Loucy (cell line): Measurements from ENCODE around the gene PRRX2.

ENCODE experiments used
- CTCF ChIP-seq: fragments of 200-600 bp; sonication (generic); conservative IDR thresholded peaks from 2 replicates; pipeline ENCODE4 v1.5.1; 2014; ENCODE audit warnings: mild to moderate bottlenecking, antibody characterized with exemption, low read length
- EZH2phosphoT487 ChIP-seq: fragments of 200-600 bp; IDR thresholded peaks from 2 replicates; pipeline ENCODE4 v1.6.1; 2018; ENCODE audit warnings: antibody characterized with exemption, mild to moderate bottlenecking, moderate library complexity, borderline replicate concordance

- no peak for TF ChIP-seq CTCF
- no peak for TF ChIP-seq EZH2phosphoT487
These were observed 1.9 kb downstream of the PRRX2 start for GRCh38 chr9:129667378-129667777.
